HG03175 (cell line): ENCODE data around the gene TRPM1.
A peak's percentile ranks its signal among the peaks of the same experiment; 100 is the strongest.

Experiments used
- ATAC-seq: cut with Tn5 transposase; IDR thresholded peaks from one replicate; pipeline ENCODE4 v1.9.1; 2021; ENCODE audit warnings: mild to moderate bottlenecking, moderate library complexity; ENCODE audit not compliant: unreplicated experiment

TRPM1 gene

GRCh38 chr15:31024330-31024729 is 77.2 kb downstream of the TRPM1 start:
- ATAC-seq, result no peak

DNA sequence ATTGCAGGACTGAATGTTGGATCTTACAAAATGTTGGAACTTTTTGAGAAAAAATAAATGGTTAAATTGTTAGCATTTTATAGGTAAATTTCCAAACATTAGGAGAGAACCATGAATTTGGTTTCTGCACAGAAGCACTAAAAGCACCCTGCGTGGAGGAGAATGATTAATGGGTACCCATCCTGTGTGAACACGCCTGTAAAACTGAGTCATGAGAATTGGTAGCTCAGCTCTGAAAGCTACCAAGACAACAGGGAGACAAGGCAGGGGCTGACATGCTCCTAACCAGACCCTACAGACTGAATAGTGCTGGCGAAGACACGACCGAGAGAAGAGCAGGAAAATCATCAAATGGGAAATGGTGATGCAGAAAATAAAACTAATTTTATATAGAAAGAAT is 77.7 kb downstream of the TRPM1 start:
- no peak for ATAC-seq

GRCh38 chr15:31021067-31021665 is 80.4 kb downstream of the TRPM1 start:
- ATAC-seq, result no peak

DNA sequence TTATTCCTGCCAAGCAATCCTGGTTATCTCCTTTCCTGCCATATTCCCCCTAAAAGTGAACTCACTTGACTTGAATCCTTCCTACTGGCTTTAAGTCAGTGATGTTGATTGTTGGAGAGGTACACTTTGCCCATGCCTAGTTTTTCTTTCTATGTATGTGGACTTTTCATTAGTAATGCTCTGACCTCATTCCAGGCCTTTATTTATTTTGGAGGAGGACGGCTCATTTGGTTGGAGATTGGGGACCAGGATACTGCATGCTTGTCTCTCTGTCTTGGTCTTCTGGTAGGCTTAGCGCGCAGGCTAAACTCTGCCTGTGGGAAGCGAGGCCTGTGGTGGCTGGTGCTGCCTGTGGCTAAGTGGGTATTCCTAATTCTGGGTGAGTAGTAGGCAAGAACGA is 81.0 kb downstream of the TRPM1 start:
- ATAC-seq, result no peak

DNA sequence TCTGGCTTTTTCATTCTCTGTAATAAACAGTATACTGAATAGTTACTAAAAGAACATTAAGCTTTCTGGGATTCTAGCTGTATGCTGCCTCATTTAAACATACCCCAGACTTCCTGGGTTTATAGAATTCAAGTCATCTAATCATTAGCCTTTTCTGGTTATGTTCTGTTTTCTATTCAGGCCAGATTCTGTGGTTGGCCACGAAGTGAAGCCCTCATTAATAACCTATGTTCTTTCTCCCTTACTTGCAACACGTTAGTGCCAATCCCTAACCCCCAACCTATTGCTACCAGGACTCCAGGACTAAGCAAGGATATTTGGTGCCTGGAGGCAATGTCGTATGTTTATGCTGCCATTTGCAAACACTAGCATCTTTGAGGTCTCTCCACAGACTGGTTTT is 81.5 kb downstream of the TRPM1 start:
- no peak for ATAC-seq

DNA sequence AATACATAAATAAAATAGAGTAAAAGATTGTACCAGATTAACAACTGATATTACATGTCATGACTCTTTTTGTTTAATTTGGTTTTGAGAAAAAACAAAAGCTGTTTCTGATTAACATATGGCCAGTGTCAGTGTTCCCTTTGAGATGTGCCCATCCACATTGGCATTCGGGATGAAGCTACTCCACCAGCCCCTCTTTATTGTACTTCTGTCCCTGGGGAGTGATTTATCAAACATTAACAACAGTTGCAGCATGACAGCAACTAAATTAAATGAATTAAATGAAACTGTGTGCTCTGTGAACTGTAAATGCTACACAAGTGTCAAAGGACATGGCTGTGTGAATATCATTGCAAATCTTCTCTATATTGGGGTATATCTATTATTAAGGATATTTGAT is 84.2 kb downstream of the TRPM1 start:
- no peak for ATAC-seq

DNA sequence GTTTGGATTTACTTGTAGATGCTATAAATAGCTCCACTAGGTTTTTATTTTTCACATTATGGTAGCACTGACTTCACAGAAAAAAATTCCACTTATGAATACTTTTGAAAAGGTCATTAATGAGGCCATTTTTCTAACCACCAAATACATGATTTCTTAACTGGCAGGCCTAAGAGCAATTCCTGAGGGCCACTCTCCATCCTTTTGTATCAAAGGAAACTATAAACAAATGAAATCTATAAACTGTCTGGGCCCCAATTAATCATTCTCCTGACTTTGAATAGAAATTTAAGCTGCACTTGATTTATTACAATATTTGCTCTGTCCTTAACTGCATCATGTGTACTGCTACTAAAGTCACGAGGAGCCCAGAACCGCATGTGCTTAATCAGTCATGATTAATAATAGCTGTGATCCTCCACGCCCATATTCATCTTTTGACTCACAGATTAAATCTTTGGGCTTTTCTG is 85.0 kb downstream of the TRPM1 start:
- no peak for ATAC-seq

GRCh38 chr15:31014608-31014925 is 87.0 kb downstream of the TRPM1 start:
- no peak for ATAC-seq

- ATAC-seq, result peak; percentile 89
Measured at GRCh38 chr15:31013863-31014607, 87.5 kb downstream of the TRPM1 start.

GRCh38 chr15:31012455-31012854 is 89.1 kb downstream of the TRPM1 start:
- no peak for ATAC-seq

DNA sequence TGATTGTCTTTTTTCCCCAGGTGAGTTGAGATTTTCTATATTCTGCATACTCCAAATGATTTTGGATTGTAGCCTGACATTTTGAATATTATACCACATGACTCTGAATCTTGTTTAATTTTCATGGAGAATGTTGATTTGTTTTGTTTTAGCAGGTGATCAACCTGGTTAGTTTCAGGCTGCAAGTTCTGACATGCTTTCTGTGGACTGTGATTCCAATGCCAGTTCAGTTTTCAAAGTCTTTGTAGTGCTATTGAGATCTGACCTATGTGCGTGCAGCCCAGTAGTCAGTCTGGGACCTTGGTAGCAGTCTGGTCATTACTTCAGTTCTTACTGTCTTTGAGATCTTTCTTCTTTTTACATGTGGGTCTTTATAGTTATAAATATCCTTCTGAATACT is 91.5 kb downstream of the TRPM1 start:
- no peak for ATAC-seq

- no peak for ATAC-seq
Measured at GRCh38 chr15:31005660-31006059, 95.9 kb downstream of the TRPM1 start.

DNA sequence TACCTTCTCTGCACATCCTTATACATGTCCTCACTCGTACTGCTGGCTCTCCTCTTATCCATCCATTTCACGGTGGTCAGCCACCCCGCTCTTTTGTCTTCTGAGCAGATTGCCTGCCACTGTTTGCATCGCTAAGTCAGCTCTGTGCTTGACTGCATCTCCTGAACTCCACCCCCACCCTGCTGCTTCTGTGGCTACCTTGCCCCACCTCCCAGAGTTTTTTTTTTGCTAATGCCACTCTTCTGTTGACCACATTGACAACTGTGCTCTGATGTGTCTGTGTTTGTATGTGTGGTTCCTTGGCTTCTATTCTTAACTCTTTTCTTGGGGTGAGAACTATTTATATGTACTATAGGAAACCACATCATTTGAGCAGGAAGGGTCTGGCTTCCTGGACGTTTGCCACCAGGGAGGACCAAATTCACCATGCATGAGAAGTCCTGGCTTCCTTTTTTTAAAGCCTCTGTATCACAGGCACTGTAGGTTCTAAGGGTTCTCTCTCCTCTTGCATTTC is 97.2 kb downstream of the TRPM1 start:
- ATAC-seq, result peak; percentile 90

GRCh38 chr15:31001702-31002101 is 99.8 kb downstream of the TRPM1 start:
- ATAC-seq, result no peak

DNA sequence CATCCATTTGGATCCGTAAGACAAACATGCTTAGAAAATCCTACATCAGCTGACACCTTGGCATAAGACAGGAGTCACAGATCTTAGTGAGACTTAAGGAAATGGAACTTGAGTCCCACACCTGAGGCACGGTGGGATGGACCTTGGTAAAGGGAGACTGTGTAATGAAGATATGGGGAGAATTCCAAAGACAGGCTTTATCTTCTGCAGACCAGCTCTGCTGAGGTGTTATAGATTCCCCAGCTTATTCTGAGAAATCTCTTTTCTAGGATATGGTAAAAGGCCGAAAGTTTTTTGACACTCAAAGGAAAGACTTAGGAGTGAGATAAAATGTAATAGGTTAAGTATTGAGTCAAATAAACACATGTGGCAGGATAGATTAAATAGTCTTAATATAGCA is 101.8 kb downstream of the TRPM1 start:
- no peak for ATAC-seq

GRCh38 chr15:30997270-30997669 is 104.3 kb downstream of the TRPM1 start:
- no peak for ATAC-seq

DNA sequence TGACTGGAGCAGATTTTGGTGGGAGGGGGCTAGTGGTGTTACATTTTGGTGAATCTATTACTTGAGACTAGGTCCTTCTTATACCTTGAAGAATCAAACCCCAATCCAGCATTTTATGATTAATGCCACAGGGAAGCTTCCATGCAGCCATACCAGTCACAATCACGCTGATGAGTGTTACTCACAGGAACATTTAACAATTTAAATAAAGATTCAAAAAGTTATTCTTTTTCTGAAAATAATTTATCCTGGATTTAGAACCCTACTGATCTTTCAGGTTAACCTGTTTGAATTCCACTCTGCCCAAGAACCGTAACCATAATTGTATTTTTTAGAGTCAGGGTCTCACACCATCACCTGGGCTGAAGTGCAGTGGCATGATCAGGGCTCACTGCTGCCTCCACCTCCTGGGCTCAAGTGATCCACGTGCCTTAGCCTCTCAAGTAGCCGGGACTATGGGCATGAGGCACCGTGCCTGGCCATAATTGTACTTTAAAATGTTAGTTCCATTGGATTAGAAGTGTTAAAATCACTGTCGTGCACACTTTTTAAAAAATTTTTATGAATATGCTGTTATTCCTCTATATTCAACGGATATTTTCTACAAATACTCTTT is 109.2 kb downstream of the TRPM1 start:
- no peak for ATAC-seq

- peak; percentile 88 for ATAC-seq
Measured at GRCh38 chr15:30991255-30992235, 110.0 kb downstream of the TRPM1 start, which contains the start of gene MTMR10. TSS of gene MTMR10 (minus strand) at chr15:30991628. CDS start at chr15:30991506, 122 bp downstream.

- ATAC-seq, result no peak
Measured at GRCh38 chr15:30990446-30991254, 110.9 kb downstream of the TRPM1 start.

- no peak for ATAC-seq
Measured at GRCh38 chr15:30990036-30990435, 111.5 kb downstream of the TRPM1 start.
